NCI-H2029 treated with DMSO at 0.1 percent for 48 hours (cell line): ENCODE results near the gene TTLL1.
A peak's percentile ranks its signal among the peaks of the same experiment; 100 is the strongest.
"Not testable (repeated sequence)": the region's sequence is repeated elsewhere in the genome, so short reads cannot be mapped to it uniquely, and the experiment has no call there.

Source experiments
- DNase-seq: peaks from one replicate; lab custom pipeline; 2025; lab: John Stamatoyannopoulos, UW

Gene TTLL1

GRCh38 chr22:43110444-43110926 is 21.3 kb upstream of the TTLL1 start, which contains the start of gene BIK:
Gene BIK (plus strand): TSS chr22:43110750. CDS start chr22:43124023, 13,273 bp downstream.
- peak; percentile 9 for DNase-seq

GRCh38 chr22:43109921-43110443 is 20.8 kb upstream of the TTLL1 start:
- DNase-seq: no peak

GRCh38 chr22:43109511-43109910 is 20.3 kb upstream of the TTLL1 start:
- DNase-seq: no peak

GRCh38 chr22:43106302-43106701 is 17.1 kb upstream of the TTLL1 start:
- DNase-seq: no peak

GRCh38 chr22:43104950-43105349 is 15.8 kb upstream of the TTLL1 start:
- not testable (repeated sequence) for DNase-seq

- DNase-seq: not testable (repeated sequence)
These were observed 14.9 kb upstream of the TTLL1 start for GRCh38 chr22:43104056-43104625.

- no peak for DNase-seq
These were observed 12.1 kb upstream of the TTLL1 start for GRCh38 chr22:43101306-43101705.

GRCh38 chr22:43100225-43100624 is 11.0 kb upstream of the TTLL1 start:
- DNase-seq: no peak

- no peak for DNase-seq
These were observed 9.9 kb upstream of the TTLL1 start for GRCh38 chr22:43099095-43099494.

GRCh38 chr22:43098356-43098755 is 9.2 kb upstream of the TTLL1 start:
- DNase-seq: no peak

- DNase-seq: no peak
These were observed 7.2 kb upstream of the TTLL1 start for GRCh38 chr22:43096420-43096819.

GRCh38 chr22:43094551-43094950 is 5.4 kb upstream of the TTLL1 start:
- no peak for DNase-seq

- no peak for DNase-seq
These were observed 4.9 kb upstream of the TTLL1 start for GRCh38 chr22:43094085-43094484.

GRCh38 chr22:43092085-43092484 is 2.9 kb upstream of the TTLL1 start:
- DNase-seq: no peak

- no peak for DNase-seq
These were observed 1.1 kb upstream of the TTLL1 start for GRCh38 chr22:43090130-43090789.

GRCh38 chr22:43088627-43088983 is 586 bp downstream of the TTLL1 start:
- DNase-seq: no peak

GRCh38 chr22:43085658-43086606 is 3.3 kb downstream of the TTLL1 start:
- no peak for DNase-seq

GRCh38 chr22:43081968-43082367 is 7.2 kb downstream of the TTLL1 start:
- DNase-seq: no peak

- no peak for DNase-seq
These were observed 8.6 kb downstream of the TTLL1 start for GRCh38 chr22:43080616-43081015.

- no peak for DNase-seq
These were observed 9.4 kb downstream of the TTLL1 start for GRCh38 chr22:43079742-43080141.

- DNase-seq: no peak
These were observed 10.7 kb downstream of the TTLL1 start for GRCh38 chr22:43078522-43078921.

- no peak for DNase-seq
These were observed 11.9 kb downstream of the TTLL1 start for GRCh38 chr22:43077121-43077877.
